CD4-positive, alpha-beta T cell treated with Interferon alpha-2 for 1 hour (primary cell): ENCODE data around the gene NRG3.

Source experiments
- DNase-seq, 2 donors: peaks; one replicate each; pipeline ENCODE4 v3.0.0-alpha.2; 2020 to 2022

NRG3 gene

DNA sequence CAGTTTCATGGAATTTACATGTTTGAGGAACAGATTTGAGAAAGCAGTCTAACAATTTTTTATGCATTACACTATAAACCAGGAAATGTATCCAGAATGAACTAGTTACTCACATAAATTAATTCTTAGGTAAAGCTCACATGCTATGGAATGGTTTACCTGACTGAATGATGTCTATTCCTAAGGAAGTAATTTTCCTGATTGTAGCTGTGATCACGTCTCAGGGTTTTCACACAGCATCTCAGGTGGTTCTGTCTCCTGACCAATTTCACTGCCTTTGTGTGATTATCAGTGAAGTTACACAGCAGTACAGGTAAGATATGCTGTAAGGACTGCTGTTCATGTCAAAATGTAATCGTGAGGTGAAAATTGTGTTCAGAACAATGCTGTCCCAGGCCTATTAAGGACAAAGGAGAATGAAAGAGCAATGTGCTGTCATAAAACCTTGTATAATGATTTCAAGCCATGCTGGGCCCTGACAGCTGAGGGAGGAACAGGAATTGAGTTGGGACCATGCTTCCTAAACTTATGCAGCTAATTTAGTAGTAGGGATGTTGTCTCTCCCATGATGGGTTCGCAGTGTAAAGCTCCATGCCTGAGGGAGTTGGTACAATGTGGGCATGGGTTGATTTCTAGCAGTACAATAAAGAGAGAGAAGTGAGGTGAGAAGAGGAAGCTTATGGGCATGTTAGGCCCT lies 631.8 kb downstream of the NRG3 start:
- DNase-seq: no peak

DNA sequence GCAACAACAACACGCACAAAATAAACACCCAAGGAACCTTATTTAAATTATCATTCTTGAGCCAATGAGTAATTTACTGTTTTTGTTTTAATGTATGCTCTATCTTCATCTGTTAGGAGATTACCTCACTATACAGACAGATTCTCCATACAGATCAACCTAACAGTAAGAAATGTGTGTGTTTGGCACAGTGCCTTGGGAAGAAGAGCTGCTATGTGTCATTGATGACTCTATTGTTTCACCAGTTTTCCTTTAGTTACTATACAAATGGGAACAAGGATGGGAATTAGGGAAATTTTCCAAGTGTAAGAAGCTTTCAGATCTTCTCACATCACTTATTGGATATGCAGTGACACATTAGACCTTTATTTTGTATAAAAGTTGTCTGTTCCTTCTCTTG lies 640.3 kb downstream of the NRG3 start:
- DNase-seq: no peak

DNA sequence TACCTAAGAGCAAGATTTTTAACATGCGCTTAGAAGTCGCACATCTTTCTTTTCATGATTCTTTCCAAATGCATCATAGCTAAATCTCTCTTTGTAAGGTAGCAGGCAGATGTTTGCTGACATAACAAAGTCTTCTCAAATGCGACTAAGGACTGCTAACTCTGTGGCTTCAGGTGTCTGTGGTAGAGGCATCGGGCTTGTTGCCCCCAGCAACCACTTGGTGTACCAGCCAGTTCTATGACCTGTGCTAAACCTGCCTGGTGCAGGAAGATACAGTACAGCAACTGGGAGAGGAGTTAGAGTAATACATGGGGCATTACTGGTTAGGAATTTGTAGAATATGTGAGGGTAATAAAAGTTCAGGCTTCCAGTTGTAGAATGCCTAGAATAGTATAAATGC lies 654.1 kb downstream of the NRG3 start:
- DNase-seq: no peak

DNA sequence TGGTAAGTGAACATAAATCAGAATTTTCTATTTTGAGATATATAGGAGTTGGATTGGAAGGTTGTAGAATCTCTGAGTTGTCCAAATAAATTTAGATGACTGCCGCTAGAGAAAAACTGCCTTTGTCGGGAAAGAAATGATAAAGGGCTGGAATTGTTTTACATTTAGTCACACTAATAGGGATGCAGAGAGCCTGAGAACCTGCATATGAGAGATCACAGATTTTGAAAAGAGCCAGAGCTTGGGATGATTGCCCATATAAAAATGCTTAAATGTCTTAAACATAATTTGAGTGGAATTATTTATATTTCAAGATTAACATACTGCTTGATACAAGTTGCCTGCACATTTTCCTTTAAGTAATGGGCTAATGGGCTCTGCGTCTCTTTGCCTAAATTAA lies 660.5 kb downstream of the NRG3 start:
- DNase-seq: no peak

DNA sequence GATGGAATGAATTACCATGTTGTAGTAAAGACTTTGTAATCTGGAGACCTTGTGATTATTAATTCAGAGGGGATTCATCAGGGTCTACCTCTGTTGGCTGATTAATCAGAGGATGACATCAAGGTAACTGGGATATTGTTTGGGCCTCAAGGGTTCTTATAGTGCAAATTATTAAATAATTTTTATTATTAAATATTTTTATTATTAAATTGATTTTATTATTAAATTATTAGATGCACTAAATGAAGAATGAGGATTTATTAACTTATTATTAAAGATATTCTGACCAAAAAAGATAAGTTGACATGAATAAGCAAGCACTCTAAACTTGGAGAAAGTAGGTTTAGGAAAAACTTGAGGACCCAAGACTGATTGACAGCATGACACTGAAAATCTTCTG lies 661.7 kb downstream of the NRG3 start:
- no peak for DNase-seq

DNA sequence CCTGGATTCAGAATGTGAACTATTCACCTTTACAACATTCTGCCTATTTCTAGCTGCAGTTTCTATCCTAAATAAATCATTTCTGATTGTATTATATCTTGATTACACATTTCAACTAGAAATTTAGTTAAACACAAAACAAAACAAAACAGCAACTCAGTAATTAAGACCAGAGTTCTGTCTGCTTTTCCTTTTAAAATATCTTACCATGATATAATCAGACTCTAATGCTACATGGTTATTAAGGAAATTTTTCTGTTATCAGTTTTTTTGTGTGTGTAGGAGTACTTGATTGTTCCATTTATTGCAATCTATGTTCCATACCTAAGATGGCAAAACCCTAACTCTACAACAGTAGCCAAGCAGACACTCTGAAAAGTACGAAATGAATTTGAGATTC lies 663.3 kb downstream of the NRG3 start:
- no peak for DNase-seq

DNA sequence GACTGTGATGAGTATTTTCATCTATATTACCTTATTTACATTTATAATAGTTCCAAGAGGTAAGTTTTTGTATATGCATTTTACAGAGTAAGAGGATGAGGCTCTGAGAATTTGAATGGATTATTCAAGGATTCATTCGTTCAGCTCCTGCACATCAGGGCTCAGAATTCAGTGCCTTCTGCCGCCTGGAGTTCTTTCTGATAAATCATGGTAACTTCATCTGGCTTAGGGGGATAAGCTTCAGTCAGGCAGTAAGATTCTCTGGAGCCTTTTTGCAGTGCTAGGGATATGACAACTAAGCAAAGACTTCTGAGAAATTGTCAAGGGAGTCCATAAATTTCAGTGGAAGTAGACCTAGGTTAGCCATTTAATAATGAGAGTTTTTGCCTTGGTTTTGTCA lies 668.6 kb downstream of the NRG3 start:
- DNase-seq: no peak

DNA sequence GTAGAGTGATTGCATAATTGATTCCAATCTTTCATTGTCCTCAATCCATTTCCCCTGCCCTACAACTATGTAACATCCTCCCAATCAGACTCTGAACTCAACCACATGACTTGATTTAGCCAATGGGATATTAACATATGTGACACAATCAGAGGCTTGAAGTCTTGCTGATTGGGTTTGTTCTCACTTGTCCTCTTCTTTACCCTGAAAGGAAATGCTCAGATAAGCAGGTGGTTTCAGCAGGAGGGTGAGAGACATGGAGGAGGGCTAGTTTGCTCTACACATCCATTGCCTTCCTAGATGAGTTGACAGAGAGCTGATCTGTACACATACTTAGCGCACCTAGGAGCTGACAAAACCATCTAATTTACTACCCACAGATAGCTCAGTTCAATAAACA lies 669.4 kb downstream of the NRG3 start:
- DNase-seq: no peak

DNA sequence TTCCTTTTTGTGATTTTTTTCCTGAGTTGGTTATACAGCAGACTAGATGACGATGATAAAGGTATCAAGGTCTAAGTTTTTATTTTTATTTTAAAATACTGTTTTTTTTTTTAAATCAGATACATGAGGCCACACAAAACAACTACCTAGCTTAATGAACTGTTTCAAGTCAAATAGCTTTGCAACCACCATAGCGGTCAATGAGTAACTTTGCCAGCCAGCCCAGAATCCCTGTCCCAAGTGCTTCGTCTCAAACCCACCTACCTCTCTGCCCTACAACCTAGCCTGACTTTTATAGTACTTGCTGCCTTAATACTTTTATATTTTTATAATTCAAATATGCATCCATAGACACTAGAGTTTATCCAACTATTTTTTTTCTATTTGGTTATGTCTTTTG lies 676.5 kb downstream of the NRG3 start:
- DNase-seq: no peak

DNA sequence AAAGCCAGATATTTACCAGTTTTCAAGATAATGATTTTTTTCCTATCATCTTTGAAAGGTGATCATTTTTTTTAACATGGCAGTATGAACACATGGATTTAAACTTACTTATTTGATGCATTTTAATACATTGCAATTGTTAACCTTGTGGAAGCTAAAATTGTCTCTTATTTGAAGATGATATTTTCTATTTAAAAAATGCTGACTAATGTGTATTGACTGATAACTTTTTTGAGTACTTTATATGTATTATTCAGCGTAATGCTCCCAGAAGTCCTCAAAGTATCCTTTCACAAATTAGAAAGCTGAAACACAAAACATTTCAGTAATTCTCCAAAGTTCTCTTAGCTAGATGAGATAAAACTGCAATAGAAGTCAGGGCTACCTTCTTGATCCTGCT lies 677.3 kb downstream of the NRG3 start:
- DNase-seq: no peak

DNA sequence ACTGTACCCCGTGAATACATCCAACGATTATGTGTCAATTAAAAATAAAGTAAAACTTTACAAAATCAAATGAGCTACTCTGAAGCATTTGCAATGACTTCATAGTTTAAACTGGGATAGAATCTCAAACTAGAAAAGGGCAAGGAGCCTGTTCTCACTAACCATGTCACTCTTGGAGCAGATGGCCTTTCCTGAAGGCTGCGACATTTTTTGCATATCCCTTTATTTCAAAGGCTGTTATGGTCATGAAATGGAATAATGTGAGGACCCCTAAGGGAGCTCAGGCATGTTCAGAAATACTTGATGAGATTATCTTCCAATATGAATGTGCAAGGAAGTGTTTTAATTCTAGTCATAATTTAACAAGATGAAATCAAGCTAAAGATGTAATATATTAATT lies 679.4 kb downstream of the NRG3 start:
- no peak for DNase-seq

DNA sequence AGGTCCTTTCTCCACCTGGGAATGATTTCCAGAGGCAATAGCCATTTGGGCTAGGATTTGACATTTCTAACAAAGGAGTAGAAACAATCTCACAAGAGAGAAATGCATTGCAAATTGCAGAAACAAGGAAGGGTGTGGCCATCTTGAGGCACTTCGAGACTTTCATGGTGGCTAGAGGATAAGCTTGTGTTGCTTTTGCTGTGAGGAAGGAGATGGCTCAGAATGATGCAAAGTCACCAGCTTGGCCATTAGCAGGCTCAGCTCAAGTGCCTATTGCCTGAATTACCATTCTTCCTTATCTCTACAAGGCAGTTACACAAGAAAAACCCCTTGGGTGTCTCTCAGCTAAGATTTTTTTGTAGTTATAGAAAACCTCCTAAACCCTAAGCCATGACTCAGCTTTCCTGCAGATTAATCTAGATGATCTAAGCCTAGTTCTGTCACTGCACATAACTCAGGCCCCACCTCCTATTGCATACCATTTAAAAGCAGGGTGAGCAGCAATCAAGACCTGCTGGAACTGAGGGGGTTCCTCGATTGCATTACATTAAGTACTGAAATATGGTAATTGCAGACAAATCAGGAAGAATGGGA lies 683.1 kb downstream of the NRG3 start:
- DNase-seq: no peak

DNA sequence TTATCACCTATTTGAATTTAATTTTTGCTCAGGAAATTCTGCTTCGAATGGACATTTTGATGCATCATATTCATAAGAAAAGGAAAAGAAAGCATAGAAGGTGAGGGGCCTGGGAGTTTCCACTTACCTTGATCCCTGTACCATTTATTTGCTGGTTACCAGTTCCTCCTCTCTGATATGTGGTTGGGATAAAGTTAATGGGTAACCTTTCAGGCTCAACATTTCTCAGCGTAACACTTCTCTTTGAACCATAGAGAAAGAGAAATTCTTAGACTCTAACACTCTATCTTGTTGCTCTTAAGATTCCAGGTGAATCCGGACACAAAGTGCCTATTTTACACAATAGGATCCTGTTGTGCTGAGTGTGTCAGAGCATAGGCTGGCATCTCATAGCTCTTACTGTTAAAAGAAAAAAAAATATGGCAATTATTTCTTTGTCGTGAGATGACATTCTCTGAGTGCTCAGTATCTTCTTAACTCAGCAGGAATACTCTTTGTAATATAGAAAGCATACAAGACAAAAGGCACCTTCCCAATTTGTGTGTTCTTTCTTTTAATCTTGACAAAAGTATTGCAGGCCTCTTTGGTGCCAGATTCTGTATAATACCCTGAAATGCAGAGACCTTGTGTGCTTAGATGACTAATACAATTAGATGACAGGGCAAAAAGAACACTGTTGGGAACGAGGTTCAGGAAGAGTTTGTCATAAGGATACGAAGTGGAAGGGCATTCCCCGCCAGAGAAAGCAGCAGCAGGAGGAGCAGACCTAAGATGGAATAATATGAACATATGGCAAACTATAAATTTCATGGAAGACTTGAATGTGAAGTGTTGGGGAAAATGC lies 689.6 kb downstream of the NRG3 start:
- DNase-seq: no peak

DNA sequence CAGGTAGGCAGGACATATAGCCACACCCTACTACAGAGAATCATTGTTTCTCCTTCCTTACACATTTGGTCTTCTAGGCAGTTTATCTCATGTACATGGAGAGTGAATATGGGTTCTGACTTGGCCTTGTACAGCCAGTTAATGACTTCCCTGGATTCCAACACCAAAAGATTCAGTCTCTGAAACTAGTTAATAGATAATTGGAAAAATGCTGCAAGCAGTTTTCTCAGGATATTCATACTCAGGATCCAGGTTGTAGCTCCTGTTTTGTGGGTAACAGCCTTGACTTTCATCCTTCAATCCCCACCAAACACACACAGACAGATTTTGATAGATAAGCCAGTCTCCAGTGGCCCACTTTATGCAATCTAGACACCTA lies 690.2 kb downstream of the NRG3 start:
- DNase-seq: no peak

DNA sequence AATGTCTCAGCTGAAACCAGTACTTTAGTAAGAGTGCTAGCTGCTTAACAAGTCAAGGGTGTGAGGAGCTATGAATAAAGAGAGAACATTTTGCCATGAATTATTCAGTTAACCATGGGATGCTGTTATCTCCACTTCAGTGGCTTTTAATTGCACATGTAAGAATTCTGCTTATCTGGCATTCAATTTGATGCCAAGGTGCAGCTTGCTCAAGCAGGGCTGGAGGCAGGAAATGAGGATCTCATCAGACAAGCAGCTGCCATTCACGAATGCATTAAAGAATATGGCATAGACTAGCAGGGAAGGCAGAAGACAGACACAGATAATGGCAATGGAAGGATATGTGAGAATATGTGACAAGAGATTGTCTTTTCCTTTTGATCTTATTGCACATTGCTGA lies 697.8 kb downstream of the NRG3 start:
- DNase-seq: no peak

DNA sequence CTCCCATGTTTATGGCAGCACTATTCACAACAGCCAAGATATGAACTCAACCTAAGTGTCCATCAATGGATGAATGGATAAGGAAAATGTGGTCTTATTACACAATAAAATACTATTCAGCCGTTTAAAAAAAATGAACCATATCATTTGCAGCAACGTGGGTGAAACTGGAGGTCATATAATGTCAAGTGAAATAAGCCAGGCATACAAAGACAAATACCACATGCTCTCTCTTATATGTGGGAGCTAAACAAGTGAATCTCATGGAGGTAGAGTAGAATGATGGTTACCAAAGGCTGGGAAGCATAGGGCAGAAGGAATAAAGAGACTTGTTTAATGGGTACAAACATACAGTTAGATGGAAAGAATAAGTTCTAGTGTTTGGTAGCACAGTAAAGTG lies 699.1 kb downstream of the NRG3 start:
- DNase-seq: no peak

DNA sequence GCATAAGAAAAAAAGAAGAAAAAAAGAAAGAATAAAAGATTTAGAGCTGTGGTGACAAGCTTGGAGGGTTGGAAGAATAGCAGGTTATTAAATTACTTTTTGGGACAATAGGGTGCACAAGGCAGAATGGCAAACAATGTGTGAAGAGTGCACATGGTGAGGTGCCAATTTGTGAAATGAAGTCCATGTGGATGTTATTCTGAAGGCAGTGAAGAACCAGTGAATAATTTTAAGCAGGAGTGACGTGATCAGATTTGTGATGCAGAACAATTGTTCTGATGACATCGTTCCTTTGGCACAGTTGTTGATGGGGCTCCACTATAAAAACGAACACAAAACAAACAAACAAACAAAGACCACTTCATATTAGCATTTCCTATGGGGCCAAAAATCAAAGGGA lies 700.3 kb downstream of the NRG3 start:
- DNase-seq: no peak

DNA sequence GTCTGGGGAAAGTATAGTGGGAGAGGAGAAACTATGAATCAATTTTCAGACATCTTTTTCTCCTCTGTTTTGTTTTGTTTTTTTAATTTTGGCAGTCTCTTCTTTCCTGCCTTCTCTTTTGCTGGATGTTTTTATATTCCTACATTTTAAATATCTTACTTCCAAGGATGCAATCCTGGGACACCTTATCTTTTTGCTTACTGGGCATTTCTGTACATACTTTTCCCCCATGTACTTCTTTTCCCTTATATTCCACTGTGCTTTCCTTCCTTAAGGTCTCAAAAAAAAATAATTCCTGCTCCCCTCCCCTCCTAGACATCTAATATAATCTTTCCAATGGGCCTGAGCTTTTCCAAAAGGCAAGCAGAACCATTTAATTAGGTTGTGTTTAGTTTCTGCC lies 701.1 kb downstream of the NRG3 start:
- no peak for DNase-seq

DNA sequence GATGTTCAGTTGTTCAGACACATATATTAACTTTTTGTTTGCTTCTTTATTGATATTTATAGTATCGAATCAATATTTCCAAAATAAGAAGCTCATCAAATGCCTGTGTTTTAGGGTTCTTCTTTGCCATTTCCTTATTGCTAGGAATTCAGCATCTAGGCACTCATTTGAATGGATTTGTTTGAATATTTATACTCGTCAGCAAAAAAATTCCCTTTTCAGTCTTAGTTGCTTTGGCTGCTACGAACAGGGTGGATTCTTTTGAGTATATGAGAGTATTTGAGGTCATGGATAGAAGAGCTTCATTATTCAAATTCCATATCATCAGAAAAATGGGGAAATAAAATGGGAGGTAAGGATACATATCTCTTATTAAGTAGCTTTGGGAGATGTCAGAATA lies 706.9 kb downstream of the NRG3 start:
- no peak for DNase-seq

DNA sequence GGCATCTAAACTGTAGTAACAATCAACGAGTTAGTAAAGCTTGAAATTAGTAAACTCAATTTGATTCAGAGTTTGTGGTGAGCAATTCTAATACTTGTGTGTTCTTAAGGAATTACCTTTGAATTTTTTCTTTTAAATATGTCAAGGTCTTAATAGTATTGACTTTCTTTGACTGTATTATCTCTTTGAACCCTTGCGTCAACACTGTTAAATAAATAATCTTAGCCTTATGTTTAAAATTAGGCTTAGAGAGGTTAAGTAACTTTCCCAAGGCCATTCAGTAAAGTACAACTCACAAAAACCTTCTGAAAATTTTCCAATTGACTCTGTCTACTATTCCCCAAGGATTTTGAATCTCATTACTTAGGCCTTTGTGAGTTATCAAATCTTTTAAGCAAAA lies 716.4 kb downstream of the NRG3 start:
- no peak for DNase-seq

DNA sequence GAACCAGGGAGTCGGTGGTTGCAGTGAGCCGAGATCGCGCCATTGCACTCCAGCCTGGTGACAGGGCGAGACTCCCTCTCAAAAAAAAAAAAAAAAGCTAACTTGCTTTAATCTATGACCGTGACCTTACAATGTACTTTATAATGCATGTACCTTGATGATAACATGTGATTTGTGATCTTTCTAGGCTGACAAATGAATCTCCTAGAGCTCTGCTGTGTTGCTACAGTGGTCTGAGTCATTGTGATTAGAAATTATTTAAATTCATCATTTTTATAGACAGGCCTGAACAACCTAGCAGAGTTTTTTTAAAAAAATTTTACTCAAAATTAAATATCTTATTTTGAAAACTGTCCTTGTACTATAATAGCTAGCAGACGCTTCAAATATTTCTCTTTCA lies 722.8 kb downstream of the NRG3 start:
- DNase-seq: no peak

DNA sequence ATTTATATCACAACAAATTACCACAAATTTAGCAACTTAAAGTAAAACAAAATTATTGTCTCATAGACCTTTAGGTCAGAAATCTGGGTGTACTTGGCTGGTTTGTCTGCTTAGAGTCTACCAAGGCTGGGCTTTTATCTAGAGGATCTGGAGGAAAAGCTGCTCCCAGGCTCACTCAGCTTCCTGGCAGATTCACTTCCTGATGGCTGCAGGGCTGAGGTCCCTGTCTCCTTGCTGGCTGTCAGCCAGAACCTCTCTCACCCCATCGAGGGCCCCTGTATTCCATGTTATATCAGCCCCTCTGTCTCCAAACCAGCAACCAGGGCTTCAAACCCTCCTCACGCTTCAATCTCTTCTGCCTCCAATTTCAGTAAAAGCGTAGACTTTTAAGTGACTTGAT lies 734.9 kb downstream of the NRG3 start:
- no peak for DNase-seq

DNA sequence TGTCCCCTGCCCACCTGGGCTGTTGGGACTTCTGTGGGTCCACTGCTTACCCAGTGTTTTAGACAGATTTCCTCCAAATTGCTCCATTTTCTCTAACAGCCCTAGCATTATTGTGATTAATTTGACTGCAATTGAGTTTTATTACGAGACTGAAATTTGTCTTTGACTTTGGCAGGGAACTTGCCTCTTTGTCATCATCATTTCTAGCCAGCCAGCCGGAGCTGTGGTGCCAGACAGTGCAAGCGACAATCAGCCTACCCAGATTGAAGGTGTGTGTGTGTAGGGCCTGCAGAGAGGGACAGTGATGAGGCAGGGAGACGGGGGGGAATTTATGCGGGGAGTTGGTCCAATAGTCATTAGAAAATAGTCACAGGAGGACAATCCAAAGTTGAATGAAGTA lies 743.0 kb downstream of the NRG3 start:
- no peak for DNase-seq

DNA sequence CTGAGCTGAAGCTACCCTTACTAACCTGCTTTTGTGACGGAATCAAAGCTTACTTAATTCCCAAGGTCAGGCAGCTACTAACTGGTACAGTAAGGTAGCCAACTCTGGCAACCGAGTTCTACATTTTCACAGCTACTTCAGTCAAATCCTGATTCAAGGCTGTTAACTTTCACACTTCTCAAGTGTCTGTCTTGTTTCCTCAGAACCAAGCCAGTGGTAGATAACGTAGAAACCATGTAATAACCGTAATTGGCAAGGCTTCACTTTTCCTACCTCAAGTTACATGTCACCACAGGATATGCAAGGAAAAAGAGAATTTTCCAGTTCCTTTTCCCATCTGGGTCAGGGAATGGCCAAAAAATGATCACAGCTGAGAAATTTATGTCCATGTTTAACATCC lies 746.7 kb downstream of the NRG3 start:
- no peak for DNase-seq

DNA sequence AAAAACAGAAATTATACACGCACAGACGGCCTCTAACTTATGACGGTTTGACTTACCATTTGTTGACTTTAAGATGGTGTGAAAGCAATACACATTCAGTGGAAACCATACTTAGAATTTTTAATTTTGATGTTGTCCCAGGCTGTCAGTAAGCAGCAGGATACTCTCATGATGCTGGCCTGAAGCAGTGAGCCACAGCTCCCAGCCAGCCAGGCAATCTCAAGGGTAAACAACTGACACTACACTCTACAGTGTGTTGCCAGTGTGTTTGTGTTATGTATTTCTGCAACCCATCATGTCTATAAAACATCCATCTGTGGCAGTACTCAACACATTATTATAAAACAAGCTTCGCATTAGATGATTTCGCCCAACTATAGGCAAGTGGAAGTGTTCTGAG lies 747.5 kb downstream of the NRG3 start:
- DNase-seq: no peak
